Ishikawa (cell line): ENCODE results near the gene ZNF367.

Experiments used
- CEBPB ChIP-seq: IDR thresholded peaks from 2 replicates; pipeline ENCODE4 v1.6.1; 2012
- CREB1 ChIP-seq: IDR thresholded peaks from 2 replicates; pipeline ENCODE4 v1.6.1; 2012; ENCODE audit warnings: low read depth
- EGR1 ChIP-seq: IDR thresholded peaks from 2 replicates; pipeline ENCODE4 v1.6.1; 2012
- EP300 ChIP-seq: IDR thresholded peaks from 2 replicates; pipeline ENCODE4 v1.6.1; 2012; ENCODE audit warnings: borderline replicate concordance
- FOXM1 ChIP-seq: IDR thresholded peaks from 2 replicates; pipeline ENCODE4 v1.6.1; 2012; ENCODE audit warnings: low read depth, borderline replicate concordance
- MAX ChIP-seq: IDR thresholded peaks from 2 replicates; pipeline ENCODE4 v1.6.1; 2012
- NFIC ChIP-seq: IDR thresholded peaks from 2 replicates; pipeline ENCODE4 v1.6.1; 2012
- RAD21 ChIP-seq: IDR thresholded peaks from 2 replicates; pipeline ENCODE4 v1.6.1; 2012; ENCODE audit warnings: low read depth
- TAF1 ChIP-seq: IDR thresholded peaks from 2 replicates; pipeline ENCODE4 v1.6.1; 2012; ENCODE audit warnings: low read depth, mild to moderate bottlenecking
- TCF12 ChIP-seq: IDR thresholded peaks from 2 replicates; pipeline ENCODE4 v1.6.1; 2012; ENCODE audit warnings: low read depth
- TEAD4 ChIP-seq: IDR thresholded peaks from 2 replicates; pipeline ENCODE4 v1.6.1; 2012
- USF1 ChIP-seq: IDR thresholded peaks from 2 replicates; pipeline ENCODE4 v1.6.1; 2012
- YY1 ChIP-seq: IDR thresholded peaks from 2 replicates; pipeline ENCODE4 v1.6.1; 2012; ENCODE audit warnings: low read depth
- ZBTB7A ChIP-seq: IDR thresholded peaks from 2 replicates; pipeline ENCODE4 v1.6.1; 2012; ENCODE audit warnings: low read depth
- TF ChIP-seq, protein P1 (sequence below): IDR thresholded peaks from 2 replicates; pipeline ENCODE4 v1.6.1; 2012; ENCODE audit warnings: low read depth, mild to moderate bottlenecking

ZNF367 gene

DNA sequence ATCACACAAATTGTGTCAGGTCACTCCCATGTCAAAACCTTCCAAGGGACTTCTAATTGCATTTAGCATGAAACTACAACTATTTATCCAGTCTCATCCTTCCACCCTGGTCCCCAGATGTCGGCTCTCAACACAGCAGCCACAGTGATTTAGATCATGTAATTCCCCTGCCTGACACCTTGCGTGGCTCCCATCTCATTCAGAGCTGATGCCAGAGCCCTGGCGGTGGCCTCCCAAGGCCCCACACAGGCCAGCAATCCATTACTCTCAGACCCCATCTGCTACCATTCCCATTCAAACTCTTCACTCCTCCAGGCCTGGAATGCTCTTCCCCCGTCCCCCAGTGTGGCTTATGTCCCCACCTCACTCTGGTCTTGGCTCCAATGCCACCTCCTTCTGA lies 37.0 kb downstream of the ZNF367 start:
- TF ChIP-seq TAF1 (no peak), CEBPB (no peak), ZBTB7A (no peak), FOXM1 (no peak), MAX (no peak), CREB1 (no peak), EP300 (no peak), TCF12 (no peak), EGR1 (no peak), YY1 (no peak), TEAD4 (no peak), USF1 (no peak), NFIC (no peak), RAD21 (no peak)
- TF ChIP-seq, protein P1, sequence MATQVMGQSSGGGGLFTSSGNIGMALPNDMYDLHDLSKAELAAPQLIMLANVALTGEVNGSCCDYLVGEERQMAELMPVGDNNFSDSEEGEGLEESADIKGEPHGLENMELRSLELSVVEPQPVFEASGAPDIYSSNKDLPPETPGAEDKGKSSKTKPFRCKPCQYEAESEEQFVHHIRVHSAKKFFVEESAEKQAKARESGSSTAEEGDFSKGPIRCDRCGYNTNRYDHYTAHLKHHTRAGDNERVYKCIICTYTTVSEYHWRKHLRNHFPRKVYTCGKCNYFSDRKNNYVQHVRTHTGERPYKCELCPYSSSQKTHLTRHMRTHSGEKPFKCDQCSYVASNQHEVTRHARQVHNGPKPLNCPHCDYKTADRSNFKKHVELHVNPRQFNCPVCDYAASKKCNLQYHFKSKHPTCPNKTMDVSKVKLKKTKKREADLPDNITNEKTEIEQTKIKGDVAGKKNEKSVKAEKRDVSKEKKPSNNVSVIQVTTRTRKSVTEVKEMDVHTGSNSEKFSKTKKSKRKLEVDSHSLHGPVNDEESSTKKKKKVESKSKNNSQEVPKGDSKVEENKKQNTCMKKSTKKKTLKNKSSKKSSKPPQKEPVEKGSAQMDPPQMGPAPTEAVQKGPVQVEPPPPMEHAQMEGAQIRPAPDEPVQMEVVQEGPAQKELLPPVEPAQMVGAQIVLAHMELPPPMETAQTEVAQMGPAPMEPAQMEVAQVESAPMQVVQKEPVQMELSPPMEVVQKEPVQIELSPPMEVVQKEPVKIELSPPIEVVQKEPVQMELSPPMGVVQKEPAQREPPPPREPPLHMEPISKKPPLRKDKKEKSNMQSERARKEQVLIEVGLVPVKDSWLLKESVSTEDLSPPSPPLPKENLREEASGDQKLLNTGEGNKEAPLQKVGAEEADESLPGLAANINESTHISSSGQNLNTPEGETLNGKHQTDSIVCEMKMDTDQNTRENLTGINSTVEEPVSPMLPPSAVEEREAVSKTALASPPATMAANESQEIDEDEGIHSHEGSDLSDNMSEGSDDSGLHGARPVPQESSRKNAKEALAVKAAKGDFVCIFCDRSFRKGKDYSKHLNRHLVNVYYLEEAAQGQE, result no peak

- TF ChIP-seq TAF1, result no peak
- no peak for TF ChIP-seq CEBPB
- no peak for TF ChIP-seq MAX
- TF ChIP-seq TEAD4, result no peak
- no peak for TF ChIP-seq CREB1
- TF ChIP-seq TCF12, result no peak
- no peak for TF ChIP-seq YY1
- TF ChIP-seq NFIC, result no peak
- TF ChIP-seq, protein P1, result no peak
- no peak for TF ChIP-seq EGR1
- TF ChIP-seq EP300, result no peak
- no peak for TF ChIP-seq USF1
- TF ChIP-seq FOXM1, result no peak
- TF ChIP-seq RAD21, result no peak
- TF ChIP-seq ZBTB7A, result no peak
Observed at GRCh38 chr9:96379461-96379860, 38.7 kb downstream of the ZNF367 start.

- TF ChIP-seq CEBPB, result no peak
Observed at GRCh38 chr9:96378187-96378586, 40.0 kb downstream of the ZNF367 start.

- TF ChIP-seq TAF1 (no peak), CREB1 (no peak), NFIC (no peak), FOXM1 (no peak), EGR1 (no peak), CEBPB (no peak)
Observed at GRCh38 chr9:96376891-96377874, 41.0 kb downstream of the ZNF367 start.

DNA sequence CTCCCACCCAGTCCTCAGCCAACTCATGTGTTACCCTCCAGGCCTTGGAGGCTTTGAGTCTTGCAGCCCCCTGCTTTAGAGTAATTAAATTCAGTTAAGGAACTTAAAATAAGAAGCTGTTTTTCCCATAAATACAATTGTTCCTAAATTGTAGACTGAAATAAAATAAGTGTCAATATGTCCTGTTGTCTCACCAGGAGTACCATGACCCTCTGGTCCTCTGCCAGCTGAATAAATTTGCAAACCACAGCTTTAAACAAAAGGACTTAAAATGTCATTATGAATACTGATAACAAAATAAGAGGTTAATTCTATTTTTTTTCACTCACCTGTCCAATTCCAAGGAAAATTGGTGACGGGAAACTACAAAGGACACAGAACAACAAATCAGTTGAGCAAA lies 50.2 kb downstream of the ZNF367 start:
- TF ChIP-seq ZBTB7A (no peak), TCF12 (no peak), EP300 (no peak), CREB1 (no peak), MAX (no peak), USF1 (no peak), TEAD4 (no peak), FOXM1 (no peak), TAF1 (no peak), YY1 (no peak), RAD21 (no peak), EGR1 (no peak), CEBPB (no peak), NFIC (no peak)
- TF ChIP-seq, protein P1, result no peak
